HG03135 (cell line): ENCODE measurements around the gene FBXO8.
A peak's percentile ranks its signal among the peaks of the same experiment; 100 is the strongest.
"Not testable (repeated sequence)": the region's sequence is repeated elsewhere in the genome, so short reads cannot be mapped to it uniquely, and the experiment has no call there.

Experiments
- ATAC-seq: cut with Tn5 transposase; IDR thresholded peaks from one replicate; pipeline ENCODE4 v1.9.1; 2021; ENCODE audit warnings: mild to moderate bottlenecking, moderate library complexity; ENCODE audit not compliant: unreplicated experiment

Gene FBXO8

DNA sequence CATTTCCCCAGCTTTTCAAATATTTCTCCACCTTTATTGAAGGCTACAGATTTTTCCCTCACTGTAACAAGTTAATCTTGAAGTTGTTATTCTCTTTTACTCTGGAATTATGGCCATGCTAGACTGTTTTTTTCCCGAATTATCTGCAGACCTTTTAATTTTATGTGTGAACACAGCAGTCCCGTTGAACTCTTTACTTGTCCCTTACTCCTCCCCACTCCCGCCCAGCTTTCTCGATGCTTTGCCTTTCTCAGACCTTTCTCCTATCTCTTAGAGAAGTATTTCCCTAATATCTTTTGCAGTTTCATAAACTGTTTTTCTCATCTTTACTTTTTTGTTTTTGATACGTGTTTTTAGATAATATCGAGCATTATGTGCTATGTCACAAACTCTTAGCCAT, 1.0 kb upstream of the FBXO8 start:
- no peak for ATAC-seq

DNA sequence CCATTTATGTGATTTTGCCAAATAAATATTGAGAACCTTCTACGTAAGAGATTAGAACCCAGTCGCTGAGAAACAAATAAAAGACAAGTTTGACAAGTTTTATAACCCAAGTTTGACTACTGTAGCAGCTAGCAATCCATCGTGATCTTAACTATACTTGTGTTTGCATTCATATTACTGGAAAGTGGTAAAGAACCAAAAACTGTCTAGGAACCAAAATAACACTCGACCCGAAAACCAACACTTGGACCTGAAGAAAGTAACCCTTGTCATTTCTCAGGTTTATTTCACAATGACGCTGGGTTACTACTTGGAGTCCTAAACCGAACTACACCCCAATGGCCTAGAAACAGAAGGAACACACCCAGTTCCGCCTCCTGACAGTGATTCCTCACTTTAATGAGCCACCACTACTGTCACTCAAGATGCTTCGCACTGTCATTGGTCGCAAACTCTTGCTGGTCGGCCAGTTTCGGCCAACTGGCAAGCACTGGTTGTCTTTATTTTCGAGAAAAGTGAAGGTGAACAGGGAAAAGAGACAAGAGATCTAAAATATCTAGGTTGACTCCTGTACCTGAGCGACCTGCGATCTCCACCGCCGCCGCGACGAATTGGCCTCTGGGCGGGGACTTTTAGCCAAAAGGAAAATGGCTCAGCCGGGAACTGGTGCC, 496 bp downstream of the FBXO8 start:
- peak; percentile 99 for ATAC-seq

DNA sequence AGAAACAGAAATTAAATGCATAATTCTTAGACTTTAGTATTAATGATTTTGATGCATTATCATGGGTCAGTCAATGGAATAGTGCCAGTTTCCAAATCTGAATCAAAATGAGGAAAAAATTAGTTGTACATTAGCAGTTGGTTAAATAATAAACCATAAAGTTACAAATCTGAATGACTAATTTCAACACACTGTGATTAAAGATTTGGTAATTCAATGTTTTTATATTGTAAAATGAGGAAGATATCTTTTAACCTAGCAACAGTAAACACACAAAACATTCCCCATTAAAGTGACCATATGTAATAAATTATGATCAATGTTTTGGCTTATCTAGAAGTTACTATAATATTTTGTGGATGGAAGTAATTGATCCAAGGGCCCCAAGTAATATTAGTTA, 1.6 kb downstream of the FBXO8 start:
- ATAC-seq = no peak

DNA sequence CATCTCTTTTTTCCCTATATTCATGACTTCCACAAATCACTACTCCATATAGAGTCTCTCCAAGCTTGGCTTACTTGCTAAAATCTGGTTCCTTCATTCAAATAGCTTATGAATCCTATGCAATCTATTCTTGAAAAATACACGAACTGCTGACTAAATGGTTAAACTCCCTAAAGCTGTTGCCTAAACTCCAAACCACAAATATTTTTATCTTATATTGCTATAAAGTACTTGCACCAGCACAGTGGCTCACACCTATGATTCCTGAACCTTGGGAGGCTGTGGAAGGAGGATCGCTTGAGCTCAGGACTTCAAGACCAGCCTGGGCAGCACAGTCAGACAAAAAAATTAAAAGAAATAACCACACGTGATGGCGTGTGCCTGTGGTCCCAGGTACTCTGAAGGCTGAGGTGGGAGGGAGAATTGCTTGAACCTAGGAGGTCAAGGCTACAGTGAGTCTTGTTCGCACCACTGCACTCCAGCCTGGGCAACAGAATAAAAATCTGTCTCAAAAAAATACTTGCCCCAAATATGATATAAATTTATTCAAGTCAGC, 2.2 kb downstream of the FBXO8 start:
- no peak for ATAC-seq

DNA sequence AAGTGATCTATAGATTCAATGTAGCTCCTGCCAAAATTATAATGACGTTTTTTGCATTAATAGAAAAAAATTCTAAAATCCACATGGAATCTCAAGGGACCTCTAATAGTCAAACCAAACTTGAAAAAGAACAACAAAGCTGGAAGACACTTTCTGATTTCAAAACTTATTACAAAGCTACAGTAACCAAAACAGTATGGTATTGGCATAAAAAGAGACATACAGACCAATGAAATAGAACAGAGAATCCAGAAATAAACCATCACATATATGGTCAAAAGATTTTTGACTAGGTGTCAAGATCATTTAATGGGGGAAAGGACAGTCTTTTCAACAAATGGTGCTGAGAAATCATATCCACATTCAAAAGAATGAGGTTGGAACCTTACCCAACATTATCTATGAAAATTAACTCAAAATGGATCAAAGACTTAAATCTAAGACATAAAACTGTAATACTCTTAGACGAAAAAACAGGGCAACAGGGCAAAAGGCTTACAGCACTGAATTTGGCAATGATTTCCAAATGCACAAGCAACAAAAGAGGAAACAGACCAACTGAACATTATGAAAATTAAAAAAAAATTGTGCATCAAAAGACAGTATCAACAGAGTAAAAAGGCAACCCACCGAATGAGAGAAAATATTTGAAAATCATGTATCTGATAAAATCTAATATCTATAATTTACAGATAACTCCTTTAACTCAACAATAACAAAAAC, 3.9 kb downstream of the FBXO8 start:
- ATAC-seq = no peak

DNA sequence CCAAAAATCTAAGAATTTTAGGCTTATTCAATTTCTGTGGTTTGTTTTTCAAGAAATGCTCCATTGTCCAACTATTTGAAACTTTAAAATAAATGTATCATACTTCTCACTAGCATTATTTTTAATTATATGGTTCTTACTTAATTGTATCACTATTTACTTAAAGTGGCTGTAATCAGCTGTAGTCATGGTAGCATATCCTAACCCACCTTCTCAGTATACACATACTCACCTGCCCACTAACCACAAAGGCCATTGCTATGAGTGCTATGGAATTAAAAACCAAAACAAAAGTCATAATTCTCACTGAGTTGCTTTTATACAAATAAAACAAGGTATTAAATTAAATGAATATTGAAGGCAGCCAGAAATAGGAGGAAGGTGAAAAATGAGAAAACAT, 5.0 kb downstream of the FBXO8 start:
- ATAC-seq = peak; percentile 24

DNA sequence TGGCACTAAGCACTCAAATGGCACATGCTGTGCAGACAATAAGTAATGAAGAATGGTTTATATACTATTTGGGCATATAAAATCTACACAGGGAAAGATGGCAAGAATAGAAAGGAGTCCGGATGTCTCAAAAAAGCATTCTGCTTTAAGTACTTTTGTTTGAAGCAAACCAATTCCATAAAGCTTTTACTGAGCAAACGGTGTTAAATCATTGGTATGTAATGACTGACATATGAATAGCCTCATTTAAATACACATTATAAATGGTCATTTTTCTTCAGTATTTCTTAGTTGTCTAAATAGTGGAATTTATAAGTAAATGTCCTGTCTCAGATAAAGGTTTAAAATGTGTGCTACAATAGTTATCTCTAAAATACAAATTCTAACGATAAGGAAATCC, 6.0 kb downstream of the FBXO8 start:
- ATAC-seq = no peak

DNA sequence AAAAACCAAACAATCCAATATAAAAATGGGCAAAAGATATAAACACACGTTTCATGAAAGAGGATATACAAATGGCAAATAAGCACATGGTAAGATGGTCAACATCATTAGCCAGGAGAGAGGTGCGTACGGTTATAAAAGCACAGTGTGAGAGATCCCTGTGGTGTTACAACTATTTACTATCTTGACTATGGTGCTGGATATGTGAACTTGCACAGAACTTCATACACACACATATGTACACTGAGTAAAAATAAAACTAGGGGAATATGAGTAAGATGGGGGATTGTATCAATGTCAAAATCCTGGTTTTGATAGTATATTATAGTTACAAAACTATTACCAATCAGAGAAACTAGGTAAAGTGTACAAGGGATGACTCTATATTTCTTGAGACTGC, 8.4 kb downstream of the FBXO8 start:
- ATAC-seq = no peak

DNA sequence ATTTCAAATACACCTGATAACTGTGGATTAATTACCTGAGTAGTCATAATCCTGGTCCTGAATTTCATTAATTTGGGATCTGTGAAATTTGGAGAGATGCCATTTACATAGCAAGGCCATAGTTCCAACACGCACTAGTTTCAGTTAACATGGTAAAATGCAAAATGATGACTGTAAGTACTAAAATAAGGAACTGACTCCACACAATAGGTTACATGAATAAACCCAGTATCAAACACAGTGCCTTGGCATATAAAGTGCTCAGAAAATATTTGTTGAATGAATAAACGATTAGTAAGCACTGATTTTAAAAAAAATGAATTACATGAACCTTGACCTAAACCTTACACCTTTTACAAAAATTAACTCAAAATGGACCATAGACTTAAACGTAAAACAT, 9.0 kb downstream of the FBXO8 start:
- no peak for ATAC-seq

DNA sequence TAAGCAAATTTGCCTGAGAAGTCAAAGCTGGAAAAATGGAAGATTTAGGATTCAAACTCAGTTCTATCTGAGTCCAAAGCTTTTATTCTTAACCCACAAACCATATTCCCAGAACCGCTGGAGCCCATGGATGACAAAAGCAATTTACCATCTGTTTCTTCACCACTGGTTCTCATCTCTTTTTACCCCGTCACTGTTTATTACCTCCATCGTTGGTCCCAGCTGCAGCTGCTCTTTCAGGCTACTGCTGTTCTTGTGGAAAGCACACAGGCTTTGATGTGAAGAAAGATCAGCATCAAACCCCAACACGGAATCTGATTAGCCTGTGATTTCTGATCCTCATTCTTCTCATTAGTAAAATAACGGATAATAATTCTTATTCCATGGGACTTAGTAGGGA, 9.5 kb downstream of the FBXO8 start:
- ATAC-seq = no peak

DNA sequence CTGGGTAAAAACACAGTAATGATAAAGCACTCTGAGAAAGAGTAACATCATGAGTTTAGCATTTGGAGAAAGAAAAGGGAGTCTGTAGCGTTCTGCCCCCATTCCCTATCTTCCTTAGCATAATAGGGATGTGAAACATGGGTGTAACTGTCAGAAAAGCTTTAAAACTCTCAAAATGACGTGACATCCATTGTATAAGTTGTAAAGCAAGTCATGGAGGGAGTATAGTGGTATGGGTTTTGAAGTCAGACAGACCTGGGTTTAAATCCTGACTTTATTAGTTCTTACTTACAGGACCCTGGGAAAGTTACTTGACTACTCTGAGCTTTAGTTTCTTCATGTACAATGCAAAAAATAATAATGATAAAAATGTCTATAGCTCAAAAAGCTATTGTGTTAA, 17.1 kb downstream of the FBXO8 start:
- no peak for ATAC-seq

DNA sequence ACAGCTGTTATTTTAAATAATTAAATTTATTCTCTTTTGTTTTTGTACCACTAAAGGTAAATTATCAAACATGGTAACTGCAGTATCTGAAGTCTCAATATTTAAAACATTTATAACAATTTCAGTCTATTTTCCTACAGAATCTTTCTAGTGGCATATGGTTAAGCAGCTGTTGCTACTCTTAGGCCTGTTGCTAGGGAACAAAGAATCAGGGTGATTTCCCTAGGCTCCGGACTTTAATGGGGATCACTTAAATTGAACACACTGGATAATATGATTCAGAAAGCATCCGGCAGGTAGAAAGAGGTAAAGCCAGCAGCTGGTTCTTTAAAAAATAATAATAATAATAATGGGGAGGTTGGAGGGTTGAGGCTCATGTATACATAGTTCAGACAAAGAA, 17.6 kb downstream of the FBXO8 start:
- no peak for ATAC-seq

DNA sequence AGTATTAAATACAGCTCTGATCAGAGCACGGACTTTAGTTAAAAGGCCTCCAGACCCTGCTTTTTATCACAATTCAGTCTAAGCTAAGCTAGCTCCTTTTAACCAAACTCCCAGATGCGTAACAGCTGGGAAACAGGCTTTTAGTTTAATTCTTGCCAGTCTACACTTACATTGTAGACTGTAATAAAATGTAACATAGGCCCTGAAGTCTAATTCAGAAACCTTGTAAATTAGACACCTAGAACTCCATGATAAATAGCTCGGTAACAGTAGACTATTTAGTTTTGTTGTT, 20.1 kb downstream of the FBXO8 start:
- no peak for ATAC-seq

DNA sequence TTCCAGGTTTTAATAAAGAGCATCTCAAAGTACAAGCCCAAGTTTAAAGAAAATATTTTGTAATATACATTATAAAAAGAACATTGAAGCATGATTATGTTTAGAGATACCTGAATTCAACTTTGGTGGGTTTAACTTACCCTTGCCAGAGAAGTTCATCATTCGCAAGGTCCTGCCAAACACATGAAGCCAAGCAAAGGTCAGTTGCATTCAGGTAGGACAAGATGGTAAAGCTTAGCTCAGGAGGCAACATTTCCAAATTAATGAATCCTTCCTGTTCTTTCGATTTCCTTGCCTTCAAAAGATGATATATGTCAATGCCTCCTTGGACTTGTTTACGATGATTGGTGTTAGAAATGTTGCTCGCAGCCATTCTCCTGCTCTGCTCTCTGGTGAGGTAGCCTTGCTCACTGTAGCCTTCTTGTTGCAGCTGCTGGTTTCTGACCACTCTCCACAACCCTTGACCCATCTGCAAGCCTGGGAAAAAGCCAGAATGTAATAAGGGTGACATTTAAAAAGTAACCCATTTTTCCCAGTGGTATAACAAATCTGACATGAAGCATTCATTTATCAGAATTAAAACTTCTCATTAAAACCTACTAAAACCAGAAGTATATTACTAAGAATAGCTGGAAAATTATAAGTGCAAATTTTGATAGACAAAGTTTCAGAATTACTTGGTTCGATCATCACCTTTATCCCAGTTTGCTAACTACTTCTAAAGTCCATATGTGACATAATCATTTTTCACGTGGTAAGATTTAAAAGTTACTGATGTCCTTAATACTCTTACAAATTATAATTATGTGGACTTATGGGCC, 20.6 kb downstream of the FBXO8 start:
- ATAC-seq = no peak

DNA sequence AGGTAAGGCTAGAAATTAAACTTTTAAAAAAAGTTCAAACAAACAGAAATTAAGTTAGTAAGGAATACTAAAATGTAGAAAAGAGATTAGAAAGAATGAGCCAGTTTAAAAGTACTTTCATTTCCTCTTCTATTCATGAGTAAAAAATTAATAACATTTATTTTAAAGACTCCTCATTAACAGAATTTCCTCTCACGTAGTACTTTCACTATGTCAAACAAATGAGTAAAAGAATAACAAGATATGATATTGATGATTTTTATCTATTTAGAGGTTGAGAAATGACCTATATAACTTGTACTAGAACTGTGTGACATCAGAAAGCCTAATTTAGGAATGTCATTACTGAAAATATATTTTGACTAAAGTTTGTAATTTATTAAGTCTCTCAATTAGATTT, 22.0 kb downstream of the FBXO8 start:
- not testable (repeated sequence) for ATAC-seq

DNA sequence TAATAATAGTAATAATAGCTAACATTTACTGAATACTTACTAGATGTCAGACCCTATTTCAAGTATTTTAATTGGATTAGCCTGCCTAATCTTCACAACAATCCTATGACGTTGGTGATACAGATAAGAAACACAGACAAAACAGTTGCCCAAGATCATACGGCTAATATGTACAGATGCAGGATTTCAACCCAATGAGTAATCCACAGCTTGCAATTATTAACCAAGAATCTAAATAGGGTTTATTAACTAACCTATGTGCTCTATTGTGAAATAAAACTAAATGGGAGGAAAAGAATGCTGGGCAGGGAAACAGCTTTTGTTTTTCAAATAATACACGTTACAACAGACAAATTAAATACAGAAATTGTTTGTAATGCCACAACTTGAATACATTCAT, 23.4 kb downstream of the FBXO8 start:
- peak; percentile 78 for ATAC-seq

DNA sequence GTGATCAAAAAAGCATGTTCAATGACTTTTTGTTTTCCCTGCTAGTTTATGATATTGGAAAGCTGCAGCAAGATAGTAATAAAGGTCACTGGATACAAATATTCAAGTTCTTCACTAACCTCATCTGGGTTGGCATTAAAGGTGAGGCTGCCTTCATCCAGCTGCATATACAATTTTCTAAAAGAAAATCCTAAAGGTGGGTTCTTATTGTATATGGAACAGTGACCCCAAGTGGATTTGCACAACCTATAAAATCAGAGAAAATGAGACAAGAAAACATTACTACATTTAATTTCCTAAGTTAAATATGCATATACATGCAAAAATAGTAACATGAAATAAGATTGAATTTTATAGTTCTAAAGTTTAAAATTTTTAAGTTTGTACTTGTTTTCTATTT, 23.9 kb downstream of the FBXO8 start:
- ATAC-seq = no peak

DNA sequence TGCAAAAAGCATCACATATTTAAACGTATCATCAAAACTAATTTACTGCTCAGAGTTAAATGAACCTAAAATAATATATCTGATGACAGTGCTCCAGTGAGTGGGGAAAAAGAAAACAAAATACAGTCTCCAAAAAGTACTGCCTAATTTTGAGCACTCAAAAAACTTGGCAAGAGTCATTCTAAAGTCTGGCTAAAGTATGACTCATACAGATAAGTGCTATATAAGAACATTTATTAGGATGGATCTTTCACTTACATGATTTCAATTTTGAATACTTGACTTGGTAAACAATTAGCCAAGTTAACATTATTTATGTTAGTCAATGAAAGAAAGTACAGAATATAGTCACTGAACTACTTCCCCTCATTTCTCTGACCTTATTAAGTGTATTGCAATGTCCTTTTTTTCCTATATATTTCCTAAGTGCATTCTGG, 27.2 kb downstream of the FBXO8 start:
- ATAC-seq = no peak

DNA sequence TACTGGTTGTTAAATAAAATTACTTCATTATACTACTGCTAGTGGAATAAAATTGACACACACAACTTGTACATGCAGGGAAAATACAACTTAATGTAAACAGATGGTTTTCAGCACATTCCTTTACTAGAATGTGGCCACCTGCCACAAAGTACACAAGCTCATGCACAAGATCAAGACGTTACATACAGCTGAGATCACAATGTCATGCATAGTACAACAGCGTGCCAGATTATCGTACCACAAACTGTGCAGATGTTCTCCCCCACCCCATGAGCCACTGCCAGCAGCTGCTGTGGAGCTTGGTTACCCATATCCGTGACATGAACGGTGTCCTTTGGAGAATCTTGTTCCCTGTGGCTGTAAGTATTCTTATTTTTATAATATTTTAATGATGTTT, 27.7 kb downstream of the FBXO8 start:
- no peak for ATAC-seq

DNA sequence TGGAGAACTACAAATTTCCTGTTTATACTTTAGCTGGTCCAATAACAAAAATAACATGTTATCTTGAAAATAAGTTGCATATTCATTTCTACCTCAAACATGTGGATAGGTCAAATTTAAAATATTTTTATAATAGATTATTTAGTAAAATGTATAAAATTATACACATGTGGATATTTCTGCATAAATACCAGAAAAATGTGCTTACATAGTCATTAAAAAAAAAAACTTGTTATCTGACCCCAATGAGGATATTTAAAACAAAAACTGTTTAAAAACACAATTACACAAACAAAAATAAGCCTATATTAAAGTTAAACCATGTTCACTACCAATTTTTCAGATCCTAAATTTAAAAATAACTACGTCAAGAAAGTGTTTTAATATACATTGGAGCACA, 28.1 kb downstream of the FBXO8 start:
- no peak for ATAC-seq

DNA sequence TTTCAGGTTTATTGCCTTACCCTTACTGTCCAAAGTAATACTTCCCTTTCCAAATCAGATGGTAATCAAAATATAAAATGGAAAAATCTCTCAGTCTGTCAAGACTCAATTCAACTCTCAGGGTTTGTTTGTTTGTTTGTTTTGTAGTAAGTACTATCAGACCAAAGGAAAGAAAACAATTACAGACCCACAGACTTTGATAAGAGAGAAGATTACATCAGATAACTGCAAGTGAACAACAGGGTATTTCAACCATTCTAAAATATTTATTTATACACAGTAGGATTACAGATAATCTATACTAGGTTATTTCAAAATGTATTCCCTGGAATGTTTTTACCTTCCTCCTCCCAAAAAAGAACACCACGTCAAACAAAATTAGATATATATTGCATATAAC, 28.9 kb downstream of the FBXO8 start:
- ATAC-seq = no peak

DNA sequence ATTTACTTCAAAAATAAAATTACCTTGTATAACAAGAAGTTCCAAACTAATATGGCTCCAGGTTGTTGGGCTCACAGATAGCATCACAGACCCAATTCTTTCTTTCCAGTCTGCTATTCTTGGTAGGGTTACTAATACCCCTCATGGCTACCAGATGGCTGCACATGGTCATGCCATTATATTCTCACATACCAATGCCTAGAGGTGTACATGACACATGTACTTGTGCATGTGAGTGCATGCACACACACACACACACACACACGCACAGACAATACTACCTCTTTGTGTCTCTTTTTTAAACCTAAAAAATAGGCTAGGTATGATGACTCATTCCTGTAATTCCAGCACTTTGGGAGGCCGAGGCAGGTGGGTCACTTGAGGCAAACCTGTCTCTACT, 31.1 kb downstream of the FBXO8 start:
- no peak for ATAC-seq
